Esophagus muscularis mucosa (tissue), 4 donors: ENCODE results near the gene OR52L1. TPM values are rescaled to one million over a fixed set of nuclear protein-coding genes. Genes with fewer than 3 reads are reported as not detected.

ENCODE experiments used
- small RNA-seq, 3 donors: library from RNA; depleted of rRNA; stranded (forward); fragments of <200 nt; gene quantifications; one replicate each; pipeline ENCODE3, GENCODE V24; 2016
- total RNA-seq, 4 donors: library from RNA; depleted of rRNA; stranded (reverse); fragments of >200 nt; gene quantifications; one replicate each; pipeline versions ENCODE4 v1.1.0 to v1.2.1, GENCODE V29; 2016

The OR52L1 gene
- total RNA-seq, 4 donors from 2014 or later, result not detected

Small RNA genes within 50 kb of the gene (small RNA-seq; reads per million reads assigned to genes)
- 0 to 0.17 (median 0) reads per million in 3 donors for gene RNA5SP329

Other genes starting within 250 kb of the OR52L1 start
- not detected for gene OR52N4, start 232.7 kb downstream of the OR52L1 start, total RNA-seq
- under 1 TPM in 1 of 4 donors, not detected in 3; 0.17 TPM for gene OR52N5, start 203.6 kb downstream of the OR52L1 start, total RNA-seq
- not detected for gene OR52N1, start 195.7 kb downstream of the OR52L1 start, total RNA-seq
- gene OR52N2, start 178.1 kb downstream of the OR52L1 start, total RNA-seq, result not detected
- gene OR52E6, start 145.1 kb downstream of the OR52L1 start, total RNA-seq, result not detected
- not detected for gene OR52E8, start 129.3 kb downstream of the OR52L1 start, total RNA-seq
- gene OR52E4, start 106.4 kb downstream of the OR52L1 start, total RNA-seq, result not detected
- gene OR52E5, start 93.8 kb downstream of the OR52L1 start, total RNA-seq, result not detected
- gene OR56A3, start 44.7 kb downstream of the OR52L1 start, total RNA-seq, result not detected
- not detected for gene OR56A5, start 18.5 kb downstream of the OR52L1 start, total RNA-seq
- not detected for gene OR56A4, start 20.0 kb upstream of the OR52L1 start, total RNA-seq
- gene OR56A1, start 43.8 kb upstream of the OR52L1 start, total RNA-seq, result not detected
- not detected for gene OR56B4, start 120.7 kb upstream of the OR52L1 start, total RNA-seq
- gene OR52B2, start 183.3 kb upstream of the OR52L1 start, total RNA-seq, result not detected
- not detected for gene OR52W1, start 212.2 kb upstream of the OR52L1 start, total RNA-seq
- gene C11orf42, start 218.6 kb upstream of the OR52L1 start, total RNA-seq, result not detected
- 10 to 100 TPM; 22.6 to 39.3 (median 30.1) TPM for gene FHIP1B, start 247.7 kb upstream of the OR52L1 start, total RNA-seq